ENCODE measurements around the gene VIT.

DNA sequence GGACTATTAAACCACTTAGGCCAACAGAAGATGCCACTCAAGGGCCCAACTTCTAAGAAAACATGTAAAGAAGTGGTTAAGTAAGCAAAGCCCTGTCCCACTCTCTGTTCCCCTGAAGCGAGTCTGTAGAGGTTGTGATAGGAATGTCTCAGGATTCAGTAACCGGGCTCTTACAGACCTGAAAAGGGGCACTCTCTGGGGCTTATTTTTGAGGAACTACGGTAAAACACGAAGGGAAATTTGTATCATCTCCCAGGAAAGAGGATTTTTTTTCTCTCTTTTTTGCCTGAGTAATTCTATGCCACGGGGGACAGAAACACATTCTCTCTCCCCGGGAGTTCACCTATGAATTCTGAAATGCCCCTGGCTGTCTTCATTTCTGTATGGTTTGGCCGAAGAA lies 77.4 kb downstream of the VIT start:
- TF ChIP-seq, protein P1, sequence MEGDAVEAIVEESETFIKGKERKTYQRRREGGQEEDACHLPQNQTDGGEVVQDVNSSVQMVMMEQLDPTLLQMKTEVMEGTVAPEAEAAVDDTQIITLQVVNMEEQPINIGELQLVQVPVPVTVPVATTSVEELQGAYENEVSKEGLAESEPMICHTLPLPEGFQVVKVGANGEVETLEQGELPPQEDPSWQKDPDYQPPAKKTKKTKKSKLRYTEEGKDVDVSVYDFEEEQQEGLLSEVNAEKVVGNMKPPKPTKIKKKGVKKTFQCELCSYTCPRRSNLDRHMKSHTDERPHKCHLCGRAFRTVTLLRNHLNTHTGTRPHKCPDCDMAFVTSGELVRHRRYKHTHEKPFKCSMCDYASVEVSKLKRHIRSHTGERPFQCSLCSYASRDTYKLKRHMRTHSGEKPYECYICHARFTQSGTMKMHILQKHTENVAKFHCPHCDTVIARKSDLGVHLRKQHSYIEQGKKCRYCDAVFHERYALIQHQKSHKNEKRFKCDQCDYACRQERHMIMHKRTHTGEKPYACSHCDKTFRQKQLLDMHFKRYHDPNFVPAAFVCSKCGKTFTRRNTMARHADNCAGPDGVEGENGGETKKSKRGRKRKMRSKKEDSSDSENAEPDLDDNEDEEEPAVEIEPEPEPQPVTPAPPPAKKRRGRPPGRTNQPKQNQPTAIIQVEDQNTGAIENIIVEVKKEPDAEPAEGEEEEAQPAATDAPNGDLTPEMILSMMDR (conservative IDR thresholded peaks at IDR 0.05; ENCODE audit: low read depth in 2 of 2) = no peak
- TF ChIP-seq POLR2AphosphoS5 (IDR thresholded peaks at IDR 0.05; ENCODE audit: low read depth) = no peak
- TF ChIP-seq EZH2 (IDR thresholded peaks at IDR 0.05; ENCODE audit: low read depth, unreplicated experiment) = no peak
- no peak for TF ChIP-seq JUNB (IDR thresholded peaks at IDR 0.05; ENCODE audit: unreplicated experiment)
- no peak for TF ChIP-seq ZNF114 (CRISPR knock-in tag; IDR thresholded peaks at IDR 0.05)
- no peak for TF ChIP-seq EZH2phosphoT487 (IDR thresholded peaks at IDR 0.05; ENCODE audit: unreplicated experiment)
- TF ChIP-seq STAT1 (IDR thresholded peaks at IDR 0.05; ENCODE audit: unreplicated experiment) = no peak
- no peak for TF ChIP-seq ZNF331 (CRISPR knock-in tag; IDR thresholded peaks at IDR 0.05; ENCODE audit: low read depth)
- TF ChIP-seq REST (IDR thresholded peaks at IDR 0.05; ENCODE audit: unreplicated experiment) = no peak
- no peak for TF ChIP-seq CREB1 (CRISPR knock-in tag; IDR thresholded peaks at IDR 0.05; ENCODE audit: low read depth)

All from GM23338 (cell line).